Measurements from ENCODE around the gene HAGH.
A peak's percentile ranks its signal among the peaks of the same experiment; 100 is the strongest.

The HAGH gene

DNA sequence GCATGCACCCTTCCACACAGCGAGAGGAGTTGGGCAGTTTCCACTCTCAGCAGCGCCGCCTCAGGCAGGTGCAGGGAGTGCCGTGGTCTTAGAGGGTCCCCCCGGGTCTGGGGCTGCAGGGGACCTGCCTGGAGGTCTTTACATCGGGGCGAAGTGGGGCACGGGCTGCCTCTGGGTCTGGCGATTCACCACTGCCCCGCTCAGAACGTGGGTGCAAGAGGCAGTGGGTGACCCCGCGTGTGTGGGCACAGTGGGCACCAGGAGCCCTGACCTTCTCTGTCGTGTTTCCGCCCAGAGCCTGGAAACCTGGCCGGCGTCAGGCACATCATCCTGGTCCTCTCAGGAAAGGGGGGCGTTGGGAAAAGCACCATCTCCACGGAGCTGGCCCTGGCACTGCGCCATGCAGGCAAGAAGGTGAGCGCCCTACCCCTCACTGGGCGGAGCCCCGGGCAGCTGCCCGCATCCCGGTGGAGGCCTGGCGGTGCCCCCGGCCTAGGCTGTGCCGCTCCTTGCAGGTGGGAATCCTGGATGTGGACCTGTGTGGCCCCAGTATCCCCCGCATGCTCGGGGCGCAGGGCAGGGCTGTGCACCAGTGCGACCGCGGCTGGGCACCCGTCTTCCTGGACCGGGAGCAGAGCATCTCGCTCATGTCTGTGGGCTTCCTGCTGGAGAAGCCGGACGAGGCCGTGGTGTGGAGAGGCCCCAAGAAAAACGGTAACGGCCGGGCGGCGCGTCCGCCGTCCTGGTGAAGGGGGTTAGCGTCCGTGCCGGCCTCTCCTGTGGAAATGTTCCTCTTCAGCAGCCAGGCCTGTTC, 40.2 kb downstream of the HAGH start:
- Histone ChIP-seq H3K27ac (no peak overlapping the region), H3K4me3 (no peak overlapping the region)
- TF ChIP-seq, protein P1, sequence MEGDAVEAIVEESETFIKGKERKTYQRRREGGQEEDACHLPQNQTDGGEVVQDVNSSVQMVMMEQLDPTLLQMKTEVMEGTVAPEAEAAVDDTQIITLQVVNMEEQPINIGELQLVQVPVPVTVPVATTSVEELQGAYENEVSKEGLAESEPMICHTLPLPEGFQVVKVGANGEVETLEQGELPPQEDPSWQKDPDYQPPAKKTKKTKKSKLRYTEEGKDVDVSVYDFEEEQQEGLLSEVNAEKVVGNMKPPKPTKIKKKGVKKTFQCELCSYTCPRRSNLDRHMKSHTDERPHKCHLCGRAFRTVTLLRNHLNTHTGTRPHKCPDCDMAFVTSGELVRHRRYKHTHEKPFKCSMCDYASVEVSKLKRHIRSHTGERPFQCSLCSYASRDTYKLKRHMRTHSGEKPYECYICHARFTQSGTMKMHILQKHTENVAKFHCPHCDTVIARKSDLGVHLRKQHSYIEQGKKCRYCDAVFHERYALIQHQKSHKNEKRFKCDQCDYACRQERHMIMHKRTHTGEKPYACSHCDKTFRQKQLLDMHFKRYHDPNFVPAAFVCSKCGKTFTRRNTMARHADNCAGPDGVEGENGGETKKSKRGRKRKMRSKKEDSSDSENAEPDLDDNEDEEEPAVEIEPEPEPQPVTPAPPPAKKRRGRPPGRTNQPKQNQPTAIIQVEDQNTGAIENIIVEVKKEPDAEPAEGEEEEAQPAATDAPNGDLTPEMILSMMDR (IDR thresholded peaks at IDR 0.05) = no peak
- DNase-seq (ENCODE audit: low spot score) = no peak

DNA sequence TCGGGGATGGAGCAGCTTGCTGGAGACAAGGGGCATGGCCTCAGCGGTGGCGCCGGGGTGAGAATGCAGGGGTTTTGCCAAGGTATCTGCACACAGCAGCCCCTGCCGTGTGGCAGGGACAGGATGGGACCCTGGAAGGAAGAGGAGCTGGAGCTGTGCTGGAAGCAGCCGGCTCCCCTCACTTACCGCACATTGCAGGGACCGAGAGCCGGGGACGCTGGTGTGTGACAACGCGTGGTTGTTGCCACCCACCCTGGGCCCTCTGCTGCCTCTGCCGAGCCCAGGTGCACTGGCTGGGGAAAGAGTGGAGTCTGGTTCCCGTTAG, 40.8 kb downstream of the HAGH start:
- no peak for DNase-seq (ENCODE audit: low spot score)
- TF ChIP-seq, protein P1 (IDR thresholded peaks at IDR 0.05) = no peak
- no peak overlapping the region for H3K4me3 ChIP-seq
- H3K27ac ChIP-seq = no peak overlapping the region

DNA sequence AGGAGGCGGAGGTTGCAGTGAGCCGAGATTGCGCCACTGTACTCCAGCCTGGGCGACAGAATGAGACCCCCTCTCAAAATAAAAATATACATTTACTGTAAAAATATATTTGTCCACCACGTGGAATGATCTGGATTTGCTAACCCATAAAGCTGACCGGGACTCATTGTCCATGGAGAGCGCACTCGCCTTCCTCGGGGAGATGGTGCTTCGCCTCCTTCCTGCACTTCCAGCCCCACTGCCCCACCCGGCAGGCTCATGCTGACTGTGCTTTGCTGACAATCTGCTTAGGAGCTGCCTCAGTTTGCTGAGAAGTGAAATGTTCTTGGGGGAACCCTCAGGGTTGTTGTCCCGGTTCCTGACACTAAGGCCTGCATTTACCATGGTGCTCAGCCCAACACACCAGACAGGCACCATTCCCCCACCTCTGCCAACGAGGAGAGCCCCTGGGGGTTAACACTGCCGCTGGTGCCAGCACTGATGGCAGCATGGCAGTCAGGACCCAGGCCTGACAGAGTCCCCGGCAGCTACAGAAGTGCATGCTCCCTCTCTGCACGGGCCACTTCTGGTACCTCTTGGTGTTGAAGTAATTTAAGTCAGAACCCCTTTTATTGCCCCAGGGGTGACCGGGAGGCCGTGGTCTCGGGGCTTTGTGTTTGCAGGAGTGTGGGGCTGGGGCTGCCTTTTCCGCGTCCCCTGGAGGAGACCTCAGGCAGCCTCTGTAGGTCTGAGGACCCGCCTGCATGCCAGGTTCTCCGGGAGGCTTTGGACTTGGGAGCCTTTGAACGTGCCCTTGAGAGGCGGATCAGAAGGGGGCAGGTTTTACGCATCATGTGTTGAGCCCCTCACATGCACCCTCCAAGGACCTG, 41.4 kb downstream of the HAGH start:
- TF ChIP-seq, protein P1 (IDR thresholded peaks at IDR 0.05) = no peak
- H3K4me3 ChIP-seq = no peak overlapping the region
- DNase-seq (ENCODE audit: low spot score) = no peak
- no peak overlapping the region for H3K27ac ChIP-seq

DNA sequence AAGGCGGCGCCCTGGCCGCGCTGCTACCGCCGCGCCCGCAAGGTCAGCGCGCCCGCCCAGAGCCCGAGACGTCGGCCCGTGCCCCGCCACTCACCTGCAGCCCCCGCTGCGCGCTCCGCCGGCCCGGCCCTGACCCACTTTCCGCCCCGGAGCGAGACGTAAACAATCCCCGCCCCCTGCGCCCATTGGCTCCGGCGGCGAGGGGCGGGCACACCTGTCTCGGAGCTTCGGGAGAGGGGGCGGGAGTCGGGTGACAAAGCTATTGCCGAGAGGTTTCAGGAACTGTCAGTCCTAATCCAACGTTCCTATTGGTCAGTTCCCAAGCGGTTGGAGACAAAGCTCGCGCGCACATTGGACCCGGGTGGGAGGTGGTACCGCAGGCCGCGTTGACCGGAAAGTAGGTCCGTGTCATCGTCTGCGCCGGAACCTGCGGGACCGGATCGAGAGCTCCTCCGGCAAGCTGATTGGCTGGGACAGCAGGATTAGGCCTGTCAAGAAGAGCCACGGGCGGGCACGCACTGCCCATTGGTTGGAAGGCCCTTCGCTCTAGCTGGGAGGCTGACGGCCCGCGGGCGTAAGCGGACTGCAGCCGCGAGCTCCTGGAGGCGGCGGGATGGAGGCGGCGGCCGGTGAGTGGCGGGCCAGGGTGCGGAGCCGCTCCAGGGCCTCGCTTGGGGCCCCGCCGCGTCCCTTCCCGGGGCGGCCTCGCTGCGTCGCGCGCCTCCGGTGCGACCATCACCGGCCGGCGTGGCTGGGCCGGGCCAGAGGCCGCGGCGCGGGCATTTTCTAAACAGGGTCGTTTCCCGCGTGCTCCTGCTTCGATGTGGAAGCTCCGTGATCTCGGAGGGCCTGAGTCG, 44.0 kb downstream of the HAGH start, which contains the start of the genes NUBP2 and SPSB3:
Gene NUBP2 (plus strand): TSS at position 553 of the 857 bp plus-strand sequence. CDS start 61 bp downstream, at position 614.
Gene SPSB3 (minus strand): TSS at position 164 of the 857 bp plus-strand sequence. CDS start 1,088 bp downstream, outside the sequence.
- Histone ChIP-seq H3K27ac (peak within 1 kb of the TSS; percentile 84 to 94), H3K4me3 (peak within 1 kb of the TSS; percentile 99)
- peak; percentile 100 for DNase-seq (ENCODE audit: low spot score)
- TF ChIP-seq, protein P1 (IDR thresholded peaks at IDR 0.05) = no peak

DNA sequence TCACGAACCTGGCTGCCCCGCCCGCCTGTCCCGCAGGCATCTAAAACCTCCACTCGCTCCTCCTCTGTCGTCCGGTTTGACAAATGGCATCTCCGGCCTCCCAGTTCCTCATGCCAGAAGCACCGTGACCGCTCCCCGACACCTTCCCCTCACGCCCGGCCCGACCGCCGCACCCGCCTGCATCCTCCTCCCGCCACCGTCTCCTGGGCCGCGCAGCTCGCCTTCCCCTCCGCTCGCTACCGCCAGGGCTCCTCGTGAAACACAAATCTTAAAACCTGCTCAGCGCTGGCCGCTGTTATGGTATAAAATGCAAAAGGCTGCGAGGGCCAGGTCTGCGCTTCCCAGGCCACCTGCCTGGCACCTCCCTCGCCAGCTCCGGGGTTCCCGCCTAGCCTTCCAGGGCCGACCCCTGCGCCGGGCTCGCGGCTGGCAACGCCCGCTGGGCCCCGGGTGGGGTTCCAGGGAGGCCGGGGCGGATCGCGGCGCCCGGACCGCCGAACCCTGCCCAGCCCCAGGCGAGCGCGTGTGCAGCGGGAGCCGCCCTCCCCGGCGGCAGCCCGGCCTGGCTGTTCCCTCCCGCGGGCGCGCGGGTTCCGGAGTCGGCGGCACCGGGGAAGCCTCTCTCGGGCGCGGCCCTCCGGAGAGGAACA, 44.7 kb downstream of the HAGH start:
- TF ChIP-seq, protein P1 (IDR thresholded peaks at IDR 0.05) = no peak
- peak overlapping the region; percentile 84 to 94 for H3K27ac ChIP-seq
- peak overlapping the region; percentile 99 for H3K4me3 ChIP-seq
- DNase-seq (ENCODE audit: low spot score) = no peak

DNA sequence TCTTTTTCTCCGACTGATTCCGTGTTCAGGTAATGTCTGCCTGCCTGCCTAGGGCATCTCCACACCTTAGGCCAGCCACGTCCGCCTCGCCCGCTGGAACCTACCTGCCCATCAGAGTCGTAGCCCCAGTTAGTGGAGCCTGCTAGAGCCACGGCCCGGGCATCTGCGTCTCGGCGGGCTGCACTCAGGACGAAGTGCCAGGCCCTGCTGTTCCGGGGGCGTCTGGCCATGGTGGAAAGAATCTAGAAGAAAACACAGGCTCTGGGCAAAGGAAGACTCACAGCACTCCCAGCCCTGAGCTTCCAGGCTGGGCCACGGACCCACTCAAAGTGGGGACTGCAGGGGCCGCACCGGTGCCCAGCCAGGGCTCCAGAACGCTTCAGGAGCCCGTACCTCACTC, 45.4 kb downstream of the HAGH start:
- Histone ChIP-seq H3K4me3 (peak overlapping the region; percentile 99), H3K27ac (peak overlapping the region in 1 of 2 donors; percentile 94)
- TF ChIP-seq, protein P1 (IDR thresholded peaks at IDR 0.05) = no peak
- DNase-seq (ENCODE audit: low spot score) = no peak
